Raji (cell line): ENCODE data around the gene DFFA.

Experiments
- POLR2A ChIP-seq: IDR thresholded peaks from 2 replicates; pipeline ENCODE4 v1.6.1; 2011; ENCODE audit warnings: low read depth, low read length, control low read depth; ENCODE audit not compliant: insufficient read depth

The DFFA gene

GRCh38 chr1:10509809-10510509 is 37.6 kb upstream of the DFFA start:
- TF ChIP-seq POLR2A = no peak

- no peak for TF ChIP-seq POLR2A
Observed at GRCh38 chr1:10508511-10508951, 36.2 kb upstream of the DFFA start.

GRCh38 chr1:10507111-10507879 is 35.0 kb upstream of the DFFA start:
- TF ChIP-seq POLR2A = no peak

GRCh38 chr1:10506677-10507047 is 34.3 kb upstream of the DFFA start:
- no peak for TF ChIP-seq POLR2A

GRCh38 chr1:10504249-10504648 is 31.9 kb upstream of the DFFA start:
- TF ChIP-seq POLR2A = no peak

- no peak for TF ChIP-seq POLR2A
Observed at GRCh38 chr1:10502206-10502605, 29.9 kb upstream of the DFFA start.

GRCh38 chr1:10498231-10498630 is 25.9 kb upstream of the DFFA start:
- TF ChIP-seq POLR2A = no peak

GRCh38 chr1:10497109-10497508 is 24.8 kb upstream of the DFFA start:
- no peak for TF ChIP-seq POLR2A

- TF ChIP-seq POLR2A = no peak
Observed at GRCh38 chr1:10495952-10496351, 23.6 kb upstream of the DFFA start.

- no peak for TF ChIP-seq POLR2A
Observed at GRCh38 chr1:10495475-10495817, 23.1 kb upstream of the DFFA start.

GRCh38 chr1:10494754-10495474 is 22.6 kb upstream of the DFFA start:
- no peak for TF ChIP-seq POLR2A

GRCh38 chr1:10494418-10494753 is 22.1 kb upstream of the DFFA start:
- TF ChIP-seq POLR2A = no peak

GRCh38 chr1:10490286-10490970 is 18.1 kb upstream of the DFFA start:
- TF ChIP-seq POLR2A = no peak

GRCh38 chr1:10489291-10490055 is 17.1 kb upstream of the DFFA start:
- no peak for TF ChIP-seq POLR2A

GRCh38 chr1:10484521-10484920 is 12.2 kb upstream of the DFFA start:
- TF ChIP-seq POLR2A = no peak
